Temporal lobe (tissue), 2 donors: ENCODE results near the gene ATXN2L. TPM values are rescaled to one million over a fixed set of nuclear protein-coding genes. Genes with fewer than 3 reads are reported as not detected.

Experiments used
- small RNA-seq: library from RNA; depleted of rRNA; stranded (forward); fragments of <200 nt; gene quantifications from one replicate; pipeline ENCODE3, GENCODE V24; 2014; ENCODE audit warnings: low replicate concordance
- total RNA-seq: library from RNA; depleted of rRNA; stranded (reverse); fragments of >200 nt; gene quantifications from one replicate; pipeline ENCODE4 v1.2.3, GENCODE V29; 2014

The ATXN2L gene
- total RNA-seq, 1 donor from 2014 or later = 31.7 TPM

Small RNAs within 50 kb of the gene (small RNA-seq; reads per million reads assigned to genes)
- not detected for gene RF00416

Other genes with a start within 250 kb of the ATXN2L start
- 0.25 TPM for gene SULT1A2, start 225.9 kb upstream of the ATXN2L start, total RNA-seq
- gene SULT1A1, start 213.0 kb upstream of the ATXN2L start, total RNA-seq = 6.4 TPM
- gene NPIPB8, start 184.9 kb upstream of the ATXN2L start, total RNA-seq = 0.25 TPM
- gene EIF3C, start 111.5 kb upstream of the ATXN2L start, total RNA-seq = 123 TPM
- gene NPIPB9, start 71.2 kb upstream of the ATXN2L start, total RNA-seq = 2.0 TPM
- gene TUFM, start 23.3 kb downstream of the ATXN2L start, total RNA-seq = 53.6 TPM
- gene SH2B1, start 40.8 kb downstream of the ATXN2L start, total RNA-seq = 15.2 TPM
- gene ATP2A1, start 55.5 kb downstream of the ATXN2L start, total RNA-seq = under 0.01 TPM
- gene RABEP2, start 102.2 kb downstream of the ATXN2L start, total RNA-seq = 12.0 TPM
- 0.74 TPM for gene CD19, start 109.0 kb downstream of the ATXN2L start, total RNA-seq
- gene NFATC2IP, start 127.9 kb downstream of the ATXN2L start, total RNA-seq = 23.4 TPM
- 16.5 TPM for gene SPNS1, start 151.8 kb downstream of the ATXN2L start, total RNA-seq
- 0.49 TPM for gene LAT, start 162.1 kb downstream of the ATXN2L start, total RNA-seq